HG03521 (cell line): ENCODE measurements around the gene UQCC5.

ENCODE experiments used
- ATAC-seq: cut with Tn5 transposase; IDR thresholded peaks from one replicate; pipeline ENCODE4 v1.9.1; 2021; ENCODE audit warnings: mild to moderate bottlenecking, moderate library complexity; ENCODE audit not compliant: unreplicated experiment

Gene UQCC5

GRCh38 chr3:52532838-52533622 is 3.4 kb upstream of the UQCC5 start:
- peak; percentile 3 for ATAC-seq

GRCh38 chr3:52533623-52534280 is 2.7 kb upstream of the UQCC5 start, which contains the start of gene NT5DC2:
NT5DC2 (minus strand) TSS chr3:52533857; CDS start chr3:52533737, 120 bp downstream.
- ATAC-seq = peak; percentile 28

- no peak for ATAC-seq
Observed at GRCh38 chr3:52534281-52535183, 1.9 kb upstream of the UQCC5 start.

- no peak for ATAC-seq
Observed at GRCh38 chr3:52535411-52536111, 844 bp upstream of the UQCC5 start.

GRCh38 chr3:52536112-52536368 is 365 bp upstream of the UQCC5 start:
- ATAC-seq = no peak

- no peak for ATAC-seq
Observed at GRCh38 chr3:52537165-52537620, 788 bp downstream of the UQCC5 start.

GRCh38 chr3:52537726-52538421 is 1.5 kb downstream of the UQCC5 start:
- no peak for ATAC-seq

- ATAC-seq = no peak
Observed at GRCh38 chr3:52539010-52539653, 2.7 kb downstream of the UQCC5 start.

- ATAC-seq = no peak
Observed at GRCh38 chr3:52541050-52541449, 4.6 kb downstream of the UQCC5 start.

GRCh38 chr3:52544937-52545336 is 8.5 kb downstream of the UQCC5 start:
- ATAC-seq = no peak

- no peak for ATAC-seq
Observed at GRCh38 chr3:52546111-52546901, 9.9 kb downstream of the UQCC5 start.

GRCh38 chr3:52547143-52547542 is 10.7 kb downstream of the UQCC5 start:
- ATAC-seq = no peak

- no peak for ATAC-seq
Observed at GRCh38 chr3:52551118-52551517, 14.7 kb downstream of the UQCC5 start.

- ATAC-seq = no peak
Observed at GRCh38 chr3:52552089-52552488, 15.7 kb downstream of the UQCC5 start.

- ATAC-seq = no peak
Observed at GRCh38 chr3:52554026-52554755, 17.8 kb downstream of the UQCC5 start.

- ATAC-seq = no peak
Observed at GRCh38 chr3:52555056-52555455, 18.7 kb downstream of the UQCC5 start.

- ATAC-seq = no peak
Observed at GRCh38 chr3:52557011-52557960, 20.9 kb downstream of the UQCC5 start.
